Upper lobe of left lung (tissue), 6 donors: ENCODE results near the gene CPTP. TPM values are rescaled to one million over a fixed set of nuclear protein-coding genes. Genes with fewer than 3 reads are reported as not detected.

Experiments
- ATAC-seq, 2 donors: fragments of 200-7000 bp; cut with Tn5 transposase; one replicate each; pipeline ENCODE4 v1.9.1; 2022; ENCODE audit warnings: mild to moderate bottlenecking in 2 of 2, moderate library complexity in 2 of 2; ENCODE audit not compliant: low FRiP score in 2 of 2
- DNase-seq, 2 donors: peaks; one replicate each; pipeline ENCODE4 v3.0.0-alpha.2; 2019 to 2020
- H3K27ac ChIP-seq, 4 donors: fragments of 200-600 bp; sonication (generic); one replicate each; pipeline ENCODE4 v1.5.1; 2016 to 2019
- H3K27me3 ChIP-seq, 4 donors: fragments of 200-600 bp; sonication (generic); one replicate each; pipeline ENCODE4 v1.5.1; 2017 to 2019
- H3K36me3 ChIP-seq, 4 donors: fragments of 200-600 bp; sonication (generic); one replicate each; pipeline ENCODE4 v1.5.1; 2016 to 2019
- H3K4me1 ChIP-seq, 4 donors: fragments of 200-600 bp; sonication (generic); one replicate each; pipeline ENCODE4 v1.5.1; 2018 to 2019
- H3K4me3 ChIP-seq, 4 donors: fragments of 200-600 bp; sonication (generic); one replicate each; pipeline ENCODE4 v1.5.1; 2017 to 2019; ENCODE audit warnings: mild to moderate bottlenecking in 2 of 4, moderate library complexity in 1 of 4
- H3K9me3 ChIP-seq, 4 donors: fragments of 200-600 bp; sonication (generic); one replicate each; pipeline ENCODE4 v1.5.1; 2018 to 2019
- CTCF ChIP-seq, 6 experiments: fragments of 450-650 bp in 4 of 6; fragments of 200-600 bp in 2 of 6; sonication (generic) in 2 of 6; IDR thresholded peaks; one replicate each; pipeline ENCODE4 v1.5.1; 2016 to 2019; ENCODE audit warnings: antibody characterized with exemption in 6 of 6
- EP300 ChIP-seq, 4 donors: sonication (generic); formaldehyde crosslinking; IDR thresholded peaks; one replicate each; pipeline ENCODE4 v1.5.1; 2017; ENCODE audit warnings: antibody characterized with exemption in 4 of 4, control low read depth in 2 of 4
- POLR2A ChIP-seq, 4 donors: fragments of 450-650 bp; IDR thresholded peaks; one replicate each; pipeline ENCODE4 v1.5.1; 2016 to 2017; ENCODE audit warnings: antibody characterized with exemption in 4 of 4, mild to moderate bottlenecking in 2 of 4
- POLR2AphosphoS5 ChIP-seq, 2 donors: sonication (generic); formaldehyde crosslinking; IDR thresholded peaks; one replicate each; pipeline ENCODE4 v1.5.1; 2017; ENCODE audit warnings: antibody characterized with exemption in 2 of 2
- WGBS, 2 donors: methylation state at CpG; one replicate each; pipeline ENCODE4 v1.1.5; 2017 to 2018; 5-methylcytosine and 5-hydroxymethylcytosine counted together
- total RNA-seq, 6 donors: library from RNA; depleted of rRNA in 4 of 6; stranded (reverse); fragments of >200 nt in 4 of 6; gene quantifications; one replicate each; pipeline versions ENCODE4 v1.1.0 to v1.2.1, GENCODE V29; 2016 to 2021
- donor health status: DM: no; HTN: no; CAD: no; lungs with moderate emphysema.
- donor health status: DM: no; HTN: yes; CAD: no; lungs with severe emphysema.

CPTP gene
- total RNA-seq, 6 donors from 2014 or later: 14.7 to 41.6 (median 26.0) TPM

GRCh38 chr1:1291548-1292441 is 32.8 kb upstream of the CPTP start:
- H3K27ac ChIP-seq: no peak overlapping the region
- DNase-seq (peak; percentile 80 to 89), ATAC-seq (peak; percentile 61 to 81)
- TF ChIP-seq POLR2A (IDR thresholded peaks at IDR 0.05): no peak
- TF ChIP-seq CTCF (IDR thresholded peaks at IDR 0.05): peak; percentile 56 to 92 (median 85)
- TF ChIP-seq EP300 (IDR thresholded peaks at IDR 0.05): no peak
- TF ChIP-seq POLR2AphosphoS5 (IDR thresholded peaks at IDR 0.05): no peak
- H3K4me3 ChIP-seq: no peak overlapping the region
- peaks cover 0 to 14% (median 9%) of the 10 kb centered on the region in 4 donors for H3K4me1 ChIP-seq
- H3K36me3 ChIP-seq: peaks cover 0 to 34% (median 13%) of the 10 kb centered on the region in 4 donors
- WGBS, 2 donors: 39 to 45% methylated on average over 18 to 42 of the region's 45 CpGs
- H3K9me3 ChIP-seq: no peaks in the 10 kb centered on the region
- H3K27me3 ChIP-seq: peaks cover 0 to 3% (median 0%) of the 10 kb centered on the region in 4 donors

DNA sequence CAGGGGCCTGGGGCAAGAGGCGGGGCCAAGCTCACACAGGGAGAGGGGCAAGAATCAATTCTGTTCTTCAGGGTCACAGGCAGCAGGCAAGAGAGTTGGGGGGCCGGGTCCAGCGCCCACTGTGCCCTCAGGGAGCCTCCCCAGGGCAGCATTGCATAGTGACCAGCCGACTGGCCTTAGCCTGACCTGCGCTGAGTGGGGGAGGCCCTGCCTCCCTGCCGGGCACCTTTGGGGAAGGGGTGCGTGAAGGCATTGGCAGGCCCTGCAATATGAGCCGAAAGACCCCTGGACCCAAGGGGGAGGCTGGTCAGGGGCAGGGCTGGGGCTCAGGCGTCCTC is 32.2 kb upstream of the CPTP start:
- DNase-seq (no peak), ATAC-seq (peak in 1 of 2 donors; percentile 1)
- Histone ChIP-seq H3K36me3 (peaks cover 0 to 36% (median 13%) of the 10 kb centered on the region in 4 donors), H3K27me3 (peaks cover 0 to 3% (median 0%) of the 10 kb centered on the region in 4 donors), H3K4me1 (peaks cover 0 to 14% (median 9%) of the 10 kb centered on the region in 4 donors), H3K4me3 (no peak overlapping the region), H3K27ac (no peak overlapping the region), H3K9me3 (no peaks in the 10 kb centered on the region)
- no peak for TF ChIP-seq POLR2A (IDR thresholded peaks at IDR 0.05)
- no peak for TF ChIP-seq EP300 (IDR thresholded peaks at IDR 0.05)
- no peak for TF ChIP-seq POLR2AphosphoS5 (IDR thresholded peaks at IDR 0.05)
- TF ChIP-seq CTCF (IDR thresholded peaks at IDR 0.05): no peak
- WGBS, 2 donors: 85 to 93% methylated on average over 4 to 9 of the region's 9 CpGs

- TF ChIP-seq CTCF (IDR thresholded peaks at IDR 0.05) (no peak), EP300 (IDR thresholded peaks at IDR 0.05) (no peak), POLR2AphosphoS5 (IDR thresholded peaks at IDR 0.05) (no peak), POLR2A (IDR thresholded peaks at IDR 0.05) (no peak)
- Histone ChIP-seq H3K27me3 (peaks cover 0 to 3% (median 0%) of the 10 kb centered on the region in 4 donors), H3K4me1 (peaks cover 0 to 14% (median 9%) of the 10 kb centered on the region in 4 donors), H3K9me3 (no peaks in the 10 kb centered on the region), H3K4me3 (no peak overlapping the region), H3K27ac (no peak overlapping the region), H3K36me3 (peaks cover 0 to 40% (median 15%) of the 10 kb centered on the region in 4 donors)
- ATAC-seq (no peak), DNase-seq (peak in 1 of 2 donors; percentile 84)
- WGBS, 2 donors: 90 to 95% methylated on average over 7 to 18 of the region's 18 CpGs
These were observed 31.8 kb upstream of the CPTP start for GRCh38 chr1:1292851-1293250.

DNA sequence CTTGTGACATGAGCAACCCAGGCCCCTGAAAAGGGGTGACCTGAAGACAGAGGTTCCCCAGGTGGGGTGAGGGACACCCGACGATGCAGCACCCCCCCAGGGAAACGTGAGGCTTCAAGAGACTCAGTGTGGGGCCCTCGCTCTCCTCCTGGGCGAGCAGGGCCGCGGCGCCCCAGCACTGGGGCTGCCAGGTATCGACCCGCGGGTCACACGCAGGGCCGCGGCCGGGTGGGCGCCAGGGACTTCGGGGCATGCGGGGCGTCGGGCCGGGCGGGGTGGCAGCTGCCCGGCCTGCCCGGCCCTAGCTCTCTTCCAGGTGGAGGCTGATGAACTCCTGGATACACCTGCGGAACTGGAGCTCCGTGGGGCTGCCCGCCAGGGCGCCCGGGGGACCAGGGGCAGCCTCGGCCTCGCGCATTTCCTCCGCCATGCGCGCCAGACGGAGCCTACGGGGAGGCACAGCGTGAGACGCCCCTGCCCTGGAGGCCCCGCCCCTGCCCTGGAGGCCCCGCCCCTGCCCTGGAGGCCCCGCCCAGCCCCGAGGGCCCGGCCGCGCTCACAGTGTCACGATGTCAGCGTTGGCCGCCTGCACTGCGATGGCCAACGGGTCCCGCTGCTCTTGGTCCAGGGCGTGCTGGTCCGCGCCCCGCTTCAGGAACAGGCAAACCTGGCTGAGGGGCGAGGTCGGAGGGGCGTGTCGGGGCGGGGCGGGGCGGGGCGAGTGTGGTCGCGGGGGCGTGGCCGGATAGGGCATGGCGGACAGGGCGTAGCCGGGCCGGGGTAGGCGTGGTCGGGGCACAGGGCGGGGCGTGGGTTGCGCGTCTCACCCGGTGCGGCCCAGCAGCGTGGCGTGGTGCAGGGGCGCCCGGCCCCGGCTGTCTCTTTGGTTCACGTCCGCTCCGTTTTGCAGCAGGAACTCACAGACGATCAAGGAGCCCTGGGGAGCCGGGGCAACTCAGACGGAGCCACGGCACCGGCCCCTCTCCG is 31.0 kb upstream of the CPTP start:
- H3K4me1 ChIP-seq: peaks cover 0 to 14% (median 9%) of the 10 kb centered on the region in 4 donors
- WGBS, 2 donors: 87 to 98% methylated on average over 12 to 38 of the region's 94 CpGs
- TF ChIP-seq POLR2AphosphoS5 (IDR thresholded peaks at IDR 0.05) (no peak), POLR2A (IDR thresholded peaks at IDR 0.05) (no peak), CTCF (IDR thresholded peaks at IDR 0.05) (no peak), EP300 (IDR thresholded peaks at IDR 0.05) (no peak)
- no peak overlapping the region for H3K4me3 ChIP-seq
- no peak overlapping the region for H3K27ac ChIP-seq
- peak in 1 of 2 donors; percentile 86 for DNase-seq
- peaks cover 0 to 43% (median 16%) of the 10 kb centered on the region in 4 donors for H3K36me3 ChIP-seq
- H3K9me3 ChIP-seq: no peaks in the 10 kb centered on the region
- peaks cover 0 to 3% (median 0%) of the 10 kb centered on the region in 4 donors for H3K27me3 ChIP-seq
- no peak for ATAC-seq
